Kidney capillary endothelial cell (primary cell): ENCODE data around the gene NHS.

Experiments used
- DNase-seq: peaks from one replicate; pipeline ENCODE4 v3.0.0-alpha.2; 2018; ENCODE audit warnings: low spot score

NHS gene

DNA sequence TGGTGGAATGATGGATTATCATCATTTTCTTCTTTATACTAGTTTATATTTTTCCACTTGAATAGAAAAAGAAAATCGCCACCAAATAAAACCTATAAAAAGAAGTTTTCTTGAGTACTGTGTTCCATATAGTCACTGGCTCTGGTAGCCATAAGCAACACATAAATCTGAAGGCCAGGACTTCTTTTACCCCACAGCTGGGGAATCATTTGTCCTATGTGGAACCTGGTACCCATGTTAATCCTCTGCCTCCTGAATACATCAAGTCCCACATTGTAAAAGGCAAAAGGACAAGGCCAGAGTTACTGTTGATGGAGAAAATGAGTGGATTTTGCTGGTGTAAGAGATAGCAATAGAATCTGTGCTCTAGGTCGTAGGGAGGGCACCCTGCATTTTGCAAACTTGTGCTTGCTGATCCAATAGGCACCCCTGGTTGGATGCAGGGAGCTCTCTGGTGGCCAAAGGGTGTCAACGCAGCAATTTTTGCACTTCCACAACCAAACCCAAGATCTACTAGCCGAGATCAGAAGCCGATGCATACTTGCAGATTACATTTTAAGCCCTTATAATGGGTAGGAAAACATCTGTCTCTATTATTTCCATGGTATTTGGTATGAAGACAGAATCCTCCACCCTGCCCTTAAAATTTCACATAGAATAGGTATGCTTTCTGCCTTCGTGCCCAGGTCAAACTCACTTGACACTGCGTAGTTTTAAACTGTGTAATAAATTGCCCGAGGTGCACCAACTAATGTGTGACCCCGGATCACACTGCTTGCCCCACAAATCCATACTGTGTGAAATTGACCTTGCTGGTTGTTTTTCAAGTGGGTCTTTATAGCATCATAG lies 216.1 kb downstream of the NHS start:
- DNase-seq: peak; percentile 49

DNA sequence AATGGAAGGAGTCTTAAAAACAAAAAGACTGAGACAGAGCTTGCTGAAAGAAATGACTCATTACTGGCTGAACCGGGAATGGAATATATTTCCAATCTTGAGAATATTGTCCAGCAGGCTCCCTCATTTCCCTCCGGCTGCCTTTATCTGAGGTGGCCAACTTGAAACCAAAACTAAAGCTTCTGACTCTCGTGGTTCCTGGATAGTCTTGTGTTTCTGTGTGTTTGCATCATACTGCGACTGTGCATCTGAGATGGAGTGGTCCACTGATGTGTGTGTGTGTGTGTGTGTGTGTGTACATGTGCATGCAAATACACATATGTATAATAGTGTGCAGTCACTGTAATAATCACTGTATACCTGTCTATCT lies 216.7 kb downstream of the NHS start:
- peak; percentile 18 for DNase-seq

DNA sequence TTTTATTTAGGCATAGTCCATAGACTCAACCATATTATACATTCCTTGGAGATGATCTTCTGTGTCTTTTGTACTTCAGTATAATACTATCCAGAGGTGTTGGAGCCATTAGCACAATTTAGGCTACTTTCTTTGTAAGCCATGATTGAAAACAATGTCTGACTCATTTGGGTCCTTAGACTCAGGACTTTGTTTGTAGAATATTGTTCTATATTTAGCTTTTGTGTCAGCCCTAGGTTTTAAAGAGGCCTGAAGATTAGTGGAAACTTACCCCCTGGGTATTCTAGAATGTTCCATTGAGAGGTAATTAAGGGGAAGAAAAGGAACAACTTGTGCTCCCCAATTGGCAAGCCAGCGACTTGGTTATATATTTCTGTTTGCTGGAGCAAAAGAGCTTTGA lies 217.1 kb downstream of the NHS start:
- peak; percentile 20 for DNase-seq

DNA sequence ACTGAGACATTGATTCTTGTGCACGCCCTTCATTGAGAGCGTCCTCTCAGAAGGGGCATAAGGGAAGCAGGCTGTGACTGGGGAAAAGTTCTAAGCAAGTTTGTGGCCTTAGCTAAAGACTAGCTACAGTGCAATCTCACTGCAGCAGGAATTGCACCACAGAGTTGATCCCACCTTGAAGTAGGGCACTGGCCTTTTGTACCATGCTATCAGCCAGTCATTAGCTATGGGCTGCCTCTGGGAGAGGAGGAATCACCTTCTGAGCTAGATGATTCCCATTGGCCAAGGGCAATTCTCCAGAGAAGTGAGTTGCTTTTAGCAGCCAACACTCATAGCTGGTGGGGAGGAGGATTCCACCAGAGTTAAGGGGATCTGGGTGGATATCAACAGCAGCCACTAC lies 219.7 kb downstream of the NHS start:
- DNase-seq: no peak

DNA sequence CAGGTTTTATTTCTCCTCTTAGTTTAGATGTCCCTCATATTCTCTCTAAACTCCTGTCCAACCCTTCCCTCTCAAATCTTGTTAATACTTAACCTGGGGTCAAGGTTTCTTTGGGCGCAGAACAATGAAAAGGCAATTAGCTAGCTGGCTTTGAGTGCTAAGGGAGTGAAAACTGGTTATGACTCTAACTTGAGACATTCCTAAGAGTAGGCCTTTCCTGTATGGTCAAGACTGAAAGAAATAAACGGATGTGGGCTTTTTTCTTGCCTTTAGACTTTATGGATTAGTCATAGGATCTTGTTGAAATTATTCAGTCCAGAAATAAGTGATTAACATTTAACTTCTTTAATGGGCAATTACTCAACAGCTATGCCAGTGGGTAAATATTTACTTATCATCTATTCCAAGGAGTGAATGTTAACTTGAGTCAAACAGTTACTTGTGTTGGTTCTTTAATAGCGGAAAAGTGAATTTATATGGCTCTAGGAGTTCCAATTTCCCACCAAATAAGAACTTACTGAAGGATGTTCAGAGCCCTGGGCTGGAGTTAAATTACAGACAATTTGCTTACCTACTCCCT lies 220.5 kb downstream of the NHS start:
- peak; percentile 72 for DNase-seq

DNA sequence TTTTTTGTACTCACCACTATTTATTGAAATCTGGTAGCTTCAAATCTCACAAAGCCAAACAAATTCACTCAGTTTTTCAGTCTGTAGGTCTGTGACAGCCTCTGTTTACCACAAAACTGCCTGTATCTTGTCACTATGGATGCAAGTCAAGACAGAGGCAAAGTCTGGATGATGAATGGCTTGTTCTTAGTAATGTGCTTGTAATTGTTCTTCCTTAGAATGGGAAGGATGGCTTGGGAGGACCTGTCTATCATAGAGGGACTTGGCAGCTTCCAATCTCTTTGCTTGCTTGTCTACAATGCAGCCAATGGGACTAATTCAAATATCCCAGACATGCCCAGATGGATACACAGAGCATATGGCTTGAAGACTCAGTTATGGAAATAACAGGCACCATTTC lies 221.1 kb downstream of the NHS start:
- DNase-seq: peak; percentile 16

DNA sequence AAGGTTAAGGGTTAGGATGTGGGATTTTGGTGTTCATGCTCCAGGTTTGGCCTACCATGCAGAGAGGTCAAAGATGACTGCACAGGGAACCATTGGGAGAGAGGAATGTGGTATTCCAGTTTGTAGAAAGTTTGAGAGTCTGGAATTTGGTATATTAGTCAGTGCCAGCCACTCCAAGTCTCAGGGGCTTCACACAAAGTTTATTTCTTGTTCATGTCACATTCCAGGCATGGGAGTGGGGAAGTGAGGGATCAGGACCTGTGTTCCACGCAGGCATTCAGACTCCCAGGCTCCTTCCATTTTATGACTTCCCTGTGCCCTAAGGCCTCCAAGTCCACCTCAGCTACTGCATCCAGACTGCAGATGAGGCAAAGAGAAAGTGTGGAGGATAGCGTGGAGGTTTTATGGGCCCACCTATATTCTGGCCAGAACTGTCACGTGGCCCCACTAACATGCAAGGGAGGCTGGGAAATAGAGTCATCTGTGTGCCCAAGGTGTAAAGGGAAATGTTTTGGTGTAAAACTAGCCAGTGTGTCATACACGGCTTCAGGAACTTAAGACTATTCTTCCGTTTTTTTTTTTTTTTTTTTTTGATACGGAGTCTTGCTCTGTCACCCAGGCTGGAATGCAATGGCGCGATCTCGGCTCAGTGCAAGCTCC lies 221.7 kb downstream of the NHS start:
- DNase-seq: no peak

DNA sequence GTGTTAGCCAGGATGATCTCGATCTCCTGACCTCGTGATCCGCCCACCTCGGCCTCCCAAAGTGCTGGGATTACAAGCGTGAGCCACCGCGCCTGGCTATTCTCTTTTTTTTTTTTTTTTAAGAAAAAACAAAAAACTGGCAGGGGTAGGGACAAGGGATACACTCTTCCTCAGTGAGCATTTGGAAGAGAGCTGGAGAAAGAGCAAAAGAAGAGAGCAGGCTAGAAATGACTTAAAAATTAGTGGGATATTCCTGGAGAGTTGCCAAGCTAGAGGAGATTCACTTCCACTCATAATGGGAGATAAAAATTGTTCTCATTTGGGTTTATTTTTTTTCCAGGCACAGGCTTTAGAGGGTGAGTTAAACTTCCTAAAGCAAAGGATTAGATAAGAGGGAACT lies 222.3 kb downstream of the NHS start:
- DNase-seq: no peak

DNA sequence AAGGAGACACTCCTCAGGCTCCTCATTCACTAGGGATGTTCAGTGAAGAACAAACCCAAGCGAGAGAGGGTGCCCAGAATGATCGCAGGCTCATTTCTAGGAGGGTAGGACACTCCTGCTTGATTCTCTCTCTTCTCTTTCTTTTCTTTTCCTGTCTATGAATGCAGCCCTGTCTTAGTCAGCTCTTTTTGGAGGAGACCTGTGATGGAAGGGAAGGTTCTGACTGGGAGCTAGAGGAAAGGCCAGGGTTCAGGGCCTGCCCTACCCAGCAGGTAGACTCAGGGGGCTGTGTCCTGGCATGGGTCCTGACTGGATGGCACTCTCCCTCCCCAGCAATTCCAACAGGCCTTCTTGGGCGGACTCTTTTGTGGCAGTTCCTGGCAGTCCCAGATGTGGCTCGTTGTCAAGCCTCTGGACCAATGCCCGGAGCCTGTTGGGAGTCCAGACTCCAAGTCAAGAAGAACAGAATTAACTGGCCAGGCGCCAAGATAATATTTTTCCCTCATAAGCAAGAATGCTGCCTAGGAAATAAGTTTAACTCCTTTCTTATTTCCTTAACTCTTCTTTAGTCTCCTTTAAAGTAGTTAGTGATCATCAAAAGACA lies 222.9 kb downstream of the NHS start:
- DNase-seq: no peak

DNA sequence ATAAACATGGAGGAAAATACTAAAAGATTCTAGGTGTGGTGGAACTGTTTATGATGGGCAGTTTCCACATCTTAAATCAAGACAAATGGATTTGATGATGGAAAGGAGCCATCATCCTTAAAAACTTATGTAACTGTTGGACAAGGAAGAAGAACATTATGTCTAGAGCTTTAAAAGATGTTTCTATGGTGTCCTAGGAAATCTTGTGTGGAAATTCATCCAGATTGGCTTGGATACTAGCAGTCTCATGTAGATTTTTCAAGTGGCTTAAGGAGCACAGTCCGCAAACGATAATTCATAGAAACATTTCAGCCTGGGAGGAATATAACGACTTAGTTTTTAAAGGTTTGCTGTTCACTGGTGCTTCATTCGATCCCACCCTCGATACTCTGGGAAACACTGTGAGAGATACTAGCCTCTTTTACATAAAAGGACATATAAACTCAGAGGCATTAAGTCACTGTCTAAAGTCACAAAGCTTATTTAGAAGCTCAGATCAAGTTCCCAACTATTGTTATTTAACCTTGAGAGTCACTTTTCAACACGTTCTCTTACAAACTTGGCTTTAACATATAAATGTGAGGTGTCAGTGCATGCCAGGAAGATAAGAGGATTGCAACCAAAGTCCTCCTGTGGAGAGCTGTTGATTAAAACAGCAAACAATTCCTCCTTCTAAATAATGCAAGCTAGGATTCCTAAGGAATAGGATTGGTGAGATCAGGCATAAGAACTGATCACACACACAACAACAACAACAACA lies 226.6 kb downstream of the NHS start:
- DNase-seq: no peak

DNA sequence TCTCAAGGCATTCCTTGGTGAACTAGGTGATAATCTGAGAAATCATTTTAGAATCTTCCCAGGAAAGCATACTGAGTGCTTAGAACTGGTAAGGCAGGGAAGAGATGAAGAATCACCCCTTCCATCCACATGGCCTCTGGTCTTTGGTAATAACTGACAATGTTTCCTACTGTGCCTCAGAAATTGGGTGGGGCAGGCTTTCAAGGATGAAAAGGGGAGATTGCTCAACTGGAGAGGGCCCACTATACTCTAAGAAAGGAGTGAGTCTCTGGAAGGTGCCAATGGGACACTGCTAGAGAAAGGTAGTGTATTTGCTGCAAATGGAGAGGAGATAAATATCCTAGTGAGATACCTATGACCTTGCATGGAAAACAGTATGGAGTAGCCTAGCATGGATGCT lies 227.2 kb downstream of the NHS start:
- no peak for DNase-seq

DNA sequence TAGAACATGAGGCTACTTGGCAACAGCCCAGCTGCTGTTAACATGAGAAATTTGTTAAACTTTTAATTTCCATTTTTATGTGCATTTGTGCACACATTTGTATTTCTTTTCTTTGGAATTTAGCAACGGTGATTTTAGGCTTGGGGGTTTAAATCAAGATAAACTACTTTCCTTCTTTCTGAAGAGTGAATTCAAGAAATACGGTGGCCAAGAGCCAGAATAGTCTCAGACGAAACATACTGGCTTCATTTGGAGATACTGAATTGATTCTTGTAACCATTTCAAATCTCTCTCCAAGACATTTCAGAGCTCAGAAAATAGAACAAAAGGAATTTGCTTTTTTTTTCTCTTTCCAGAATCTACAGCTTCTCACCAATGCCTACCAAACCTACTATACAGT lies 228.2 kb downstream of the NHS start:
- DNase-seq: no peak

DNA sequence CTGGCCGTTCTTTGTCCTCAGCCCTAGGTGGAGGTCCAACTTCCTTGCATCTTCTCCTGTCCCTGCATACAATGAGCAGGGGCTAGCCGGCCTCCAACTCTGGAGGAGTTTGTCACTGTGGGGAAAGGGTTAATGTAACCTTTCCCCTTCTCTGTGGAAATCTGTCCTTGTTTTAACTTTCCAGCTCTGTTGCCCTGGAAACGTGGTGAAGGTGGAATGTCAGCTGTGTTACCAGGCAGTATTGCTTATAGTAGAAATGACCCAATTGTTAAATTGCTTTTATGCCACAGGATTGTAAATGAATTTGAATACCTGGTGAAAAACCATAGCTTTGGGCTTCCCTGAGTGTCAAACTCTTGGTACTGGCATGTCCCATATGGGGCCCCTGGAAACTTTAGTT lies 230.7 kb downstream of the NHS start:
- DNase-seq: no peak

DNA sequence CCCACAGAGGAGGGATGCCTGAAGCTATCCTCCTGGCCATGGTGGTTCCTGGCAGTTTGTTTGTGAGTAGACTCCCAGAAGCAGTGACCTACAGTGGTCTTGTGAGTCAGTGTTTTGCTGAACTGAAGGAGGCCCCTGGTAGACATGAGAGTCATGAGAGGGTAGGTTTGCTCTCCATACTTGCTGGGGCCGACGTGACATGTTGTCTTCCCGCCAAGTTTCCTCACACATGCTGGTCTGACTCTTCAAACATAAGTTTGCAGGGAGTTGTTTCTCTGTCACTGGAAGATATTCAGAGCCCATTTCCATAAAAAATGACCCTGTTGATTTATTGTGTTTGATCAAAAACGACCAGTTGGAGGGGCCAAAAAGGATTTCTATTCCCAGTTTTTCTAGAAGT lies 231.2 kb downstream of the NHS start:
- DNase-seq: no peak

DNA sequence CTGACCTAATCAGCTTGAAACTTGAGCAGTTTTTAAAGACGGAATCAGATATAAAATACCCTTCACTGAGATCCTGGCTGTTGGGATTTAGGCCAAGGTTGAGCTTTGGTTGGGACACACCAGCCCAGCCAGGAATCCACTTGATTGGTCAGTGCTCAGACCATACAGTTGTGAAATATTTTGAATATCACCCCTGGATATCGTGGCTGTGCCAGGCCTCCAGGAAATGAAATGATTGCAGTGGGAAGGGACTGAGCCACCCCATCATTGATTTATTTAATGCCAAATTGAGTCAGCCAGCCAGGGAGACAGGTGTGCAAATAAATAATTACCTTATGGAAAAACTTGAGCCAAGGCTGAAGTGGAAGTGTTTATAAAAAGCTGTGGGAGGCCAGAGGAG lies 233.9 kb downstream of the NHS start:
- no peak for DNase-seq

DNA sequence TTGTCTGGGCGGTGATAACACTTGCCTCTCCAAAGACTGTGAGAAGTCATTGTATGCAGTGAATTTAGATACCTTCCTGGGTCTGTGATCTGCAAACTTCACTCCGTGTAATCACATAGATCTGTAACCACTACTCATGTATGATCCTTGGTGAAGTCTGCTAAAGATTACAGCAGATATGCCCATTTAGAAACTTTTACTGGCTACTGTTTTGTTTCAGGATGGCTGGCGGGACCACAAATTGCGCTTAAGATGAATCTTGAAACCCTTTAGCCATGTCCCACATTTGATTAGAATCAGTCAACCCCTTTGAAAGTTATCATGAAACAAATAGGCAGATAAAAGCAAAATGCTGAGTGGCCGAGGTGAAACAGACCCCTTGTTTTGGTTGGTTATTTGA lies 235.8 kb downstream of the NHS start:
- DNase-seq: no peak

DNA sequence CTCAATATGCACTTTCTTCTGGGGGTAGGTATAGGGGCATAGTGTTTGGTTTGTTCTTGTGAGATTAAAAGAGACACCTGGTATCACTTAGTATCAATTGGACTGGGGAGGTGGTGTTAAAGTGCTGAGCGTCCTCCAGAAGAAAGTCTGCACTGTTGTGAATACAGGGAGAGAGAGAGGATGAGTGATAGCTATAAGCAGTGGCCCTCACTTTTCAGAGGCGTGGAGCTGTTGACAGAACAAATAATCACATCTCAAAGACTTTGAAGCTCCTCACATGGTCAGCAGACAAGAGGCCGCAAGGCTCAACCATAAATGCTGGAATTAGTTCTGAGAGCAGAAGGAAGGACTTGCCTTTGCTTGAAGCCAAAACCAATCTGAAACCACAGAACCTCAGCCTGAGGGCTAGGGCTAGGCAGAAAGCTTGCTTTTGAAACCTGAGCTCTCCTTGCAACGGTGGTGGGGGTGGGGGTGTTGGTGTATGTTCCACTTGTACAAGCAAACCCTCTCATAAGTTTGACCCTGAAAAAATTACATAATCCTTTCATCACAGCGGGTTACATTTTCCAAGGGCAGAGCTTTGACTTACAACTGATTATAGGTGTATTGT lies 239.1 kb downstream of the NHS start:
- DNase-seq: no peak

DNA sequence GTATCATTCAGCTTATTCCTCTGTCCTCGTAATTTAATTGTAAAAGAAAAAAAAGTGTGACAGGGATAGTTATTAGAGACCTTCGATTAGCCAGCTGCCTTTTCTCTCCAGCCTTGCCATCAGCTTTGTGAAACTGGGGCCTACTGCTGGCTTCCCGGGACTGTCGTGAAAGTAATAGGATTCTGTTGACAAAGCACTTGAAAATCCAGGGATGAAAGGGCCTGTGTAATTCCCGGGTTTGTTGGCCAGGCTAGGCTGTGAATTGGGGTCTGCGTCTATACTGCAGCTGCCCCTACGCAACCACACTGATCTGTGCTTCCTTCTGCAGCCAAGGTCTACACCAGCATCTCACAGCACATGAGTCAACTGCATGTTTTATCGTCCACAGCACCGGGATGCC lies 241.9 kb downstream of the NHS start:
- no peak for DNase-seq

DNA sequence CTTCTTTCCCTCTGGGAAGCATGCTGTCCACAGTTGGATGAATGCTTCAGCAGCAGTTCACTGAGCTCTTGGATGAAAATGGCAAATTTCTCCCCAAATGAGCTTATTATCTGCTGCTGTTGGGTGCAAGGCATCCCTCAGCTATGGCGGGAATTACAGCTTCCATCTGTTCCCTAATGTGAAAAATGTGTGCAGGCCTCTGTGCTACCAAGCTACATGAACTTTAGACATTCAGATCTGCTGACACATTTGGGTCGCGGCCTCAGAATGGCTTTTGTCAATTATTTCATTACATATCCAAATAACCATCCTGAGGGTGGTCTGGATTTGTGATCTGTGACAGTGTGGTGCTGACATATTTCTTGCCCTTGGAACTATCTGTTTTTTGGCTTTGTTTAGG lies 242.8 kb downstream of the NHS start:
- DNase-seq: no peak

DNA sequence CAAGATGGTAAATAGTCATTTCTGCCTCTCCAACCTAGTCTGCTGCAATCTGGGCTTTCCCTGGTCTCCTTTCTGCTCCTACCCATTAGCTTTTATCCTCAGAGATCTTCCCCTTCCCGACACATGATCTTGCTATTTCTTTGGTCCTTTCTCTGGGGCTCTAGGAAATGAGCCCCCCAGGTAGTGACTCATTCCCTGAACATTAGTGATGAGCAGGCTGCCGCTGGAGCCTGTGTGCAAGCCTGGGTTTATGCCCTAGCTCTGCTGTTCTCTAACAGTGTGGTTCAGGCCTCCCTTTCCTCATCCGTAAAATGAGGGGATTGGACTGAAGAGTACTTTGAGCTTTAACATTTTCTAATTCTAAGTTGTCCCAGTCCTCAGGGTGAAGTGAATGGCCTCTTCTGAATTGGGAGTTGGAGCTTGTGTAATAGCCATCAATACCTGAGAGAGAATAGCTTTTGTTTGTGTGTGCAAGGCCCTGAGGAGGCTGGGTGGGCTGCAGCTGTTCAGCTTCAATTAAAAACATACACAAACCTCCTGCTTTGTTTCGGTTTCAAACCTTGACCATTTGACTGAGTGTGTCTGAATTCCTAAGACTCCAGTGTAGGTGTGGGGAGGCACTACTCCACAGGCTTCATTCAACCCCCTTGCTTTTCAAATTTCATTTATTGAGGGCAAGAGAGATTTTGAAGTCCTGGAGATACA lies 246.7 kb downstream of the NHS start:
- DNase-seq: no peak

DNA sequence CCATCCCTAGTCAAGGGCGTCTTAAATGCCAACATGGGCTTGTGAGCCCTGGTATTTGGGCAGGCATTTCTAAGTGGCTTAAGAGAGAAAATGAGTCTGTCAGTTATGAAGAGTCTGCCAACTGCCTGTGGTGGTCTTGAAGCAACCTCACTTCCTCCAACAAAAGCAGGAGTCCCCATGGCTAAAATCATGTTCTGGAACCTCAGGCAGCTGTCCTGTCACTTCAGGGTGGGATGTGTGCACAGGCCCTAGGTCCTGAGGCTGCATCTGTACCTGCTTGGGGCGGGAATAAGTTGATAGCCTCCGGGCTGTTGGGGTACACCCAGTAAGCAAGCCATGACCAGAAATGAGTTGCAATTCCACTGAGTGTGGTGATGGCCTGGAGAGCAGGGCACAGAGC lies 247.3 kb downstream of the NHS start:
- DNase-seq: no peak
